Heart left ventricle (tissue), 16 donors: ENCODE results near the gene HSF2BP. TPM values are rescaled to one million over a fixed set of nuclear protein-coding genes. Genes with fewer than 3 reads are reported as not detected.
A peak's percentile ranks its signal among the peaks of the same experiment; 100 is the strongest.

ENCODE experiments used
- ATAC-seq, 4 donors: fragments of 200-7000 bp; cut with Tn5 transposase; one replicate each; pipeline ENCODE4 v1.9.1; 2020 to 2022; ENCODE audit warnings: moderate library complexity in 4 of 4, mild to moderate bottlenecking in 3 of 4, moderate number of reproducible peaks in 1 of 4
- DNase-seq, 5 donors: peaks; one replicate each; pipeline ENCODE4 v3.0.0-alpha.2; 2020
- H3K27ac ChIP-seq, 12 donors: fragments of 200-600 bp; sonication (generic) in 4 of 12; one replicate each; pipeline versions ENCODE4 v1.5.0 to v1.8.0; 2016 to 2022; ENCODE audit warnings: mild to moderate bottlenecking in 2 of 12
- H3K27me3 ChIP-seq, 9 donors: fragments of 200-600 bp; sonication (generic) in 2 of 9; one replicate each; pipeline versions ENCODE4 v1.5.1 to v1.8.0; 2016 to 2022; ENCODE audit warnings: mild to moderate bottlenecking in 3 of 9
- H3K36me3 ChIP-seq, 9 donors: fragments of 200-600 bp; sonication (generic) in 2 of 9; one replicate each; pipeline versions ENCODE4 v1.5.0 to v1.8.0; 2018 to 2022; ENCODE audit warnings: mild to moderate bottlenecking in 2 of 9
- H3K4me1 ChIP-seq, 12 donors: fragments of 200-600 bp; sonication (generic) in 4 of 12; one replicate each; pipeline versions ENCODE4 v1.5.0 to v1.8.0; 2016 to 2022; ENCODE audit warnings: mild to moderate bottlenecking in 3 of 12
- H3K4me3 ChIP-seq, 12 donors: fragments of 200-600 bp; sonication (generic) in 4 of 12; one replicate each; pipeline versions ENCODE4 v1.5.0 to v1.8.0; 2017 to 2022; ENCODE audit warnings: mild to moderate bottlenecking in 9 of 12, moderate library complexity in 4 of 12
- H3K9me3 ChIP-seq, 12 donors: fragments of 200-600 bp; sonication (generic) in 4 of 12; one replicate each; pipeline versions ENCODE4 v1.5.0 to v1.8.0; 2016 to 2022; ENCODE audit warnings: mild to moderate bottlenecking in 1 of 12
- CTCF ChIP-seq, 12 donors: fragments of 200-600 bp; sonication (generic) in 4 of 12; IDR thresholded peaks; one replicate each; pipeline versions ENCODE4 v1.5.0 to v1.8.0; 2018 to 2022; ENCODE audit warnings: antibody characterized with exemption in 12 of 12, mild to moderate bottlenecking in 5 of 12
- POLR2A ChIP-seq, 2 donors: fragments of 450-650 bp; IDR thresholded peaks; one replicate each; pipeline ENCODE4 v1.6.1; 2017; ENCODE audit warnings: antibody characterized with exemption in 2 of 2, mild to moderate bottlenecking in 2 of 2, moderate library complexity in 2 of 2
- WGBS, 4 donors: extraction: QIAGEN DNeasy Blood & Tissue Kit in 2 of 4; methylation state at CpG; one replicate each; pipeline versions ENCODE4 v1.1.5 to v1.1.7; 2013 to 2018; 5-methylcytosine and 5-hydroxymethylcytosine counted together
- intact Hi-C, 10 donors: fragments of 100-400 bp; cut with DNase I; formaldehyde crosslinking; loops; one replicate each; pipeline versions ENCODE4 v1.11.1 to v1.14.2; 2022
- polyA plus RNA-seq, 2 donors: library from polyadenylated mRNA; stranded (reverse); fragments of 200-250 nt; gene quantifications; one replicate each; pipeline ENCODE4 v1.2.3, GENCODE V29; 2013
- total RNA-seq, 9 donors: library from RNA; depleted of rRNA in 2 of 9; stranded (reverse); fragments of >200 nt in 2 of 9; fragmentation: NEBNext Ultra II Directional in 3 of 9; extraction: Animal tissue kit (Norgen Biotek cat#: 25700) in 3 of 9; gene quantifications; one replicate each; pipeline versions ENCODE4 v1.1.0 to v1.2.4, GENCODE V29; 2016 to 2023
- donor health status: ischemic (EF 13 %, LVEDD 7.1; RV severe dilation, severe dysfunction).
- donor health status: healthy with polysubstance abuse.
- donor health status: DM: no; HTN: yes; CAD: no.
- donor health status: DM: no; HTN: no; CAD: no.
- donor health status: ischemic (EF 25% LVEDD 6.9; RV normal size, moderate dysfunction).
- donor health status: ischemic (EF 25% LVEDD 5.7; RV mildly dilated, moderate dysfunction).
- donor health status: healthy.
- donor health status: DM: yes; HTN: yes; CAD: no.
- donor health status: ischemic (EF 35%, LVEDD 5.7; RV mildly dilated, moderate dysfunction).
- donor health status: nonischemic (EF 11% LVEDD 7.7; RV severe dilation, severe dysfunction).
- donor health status: DM: yes; HTN: yes; CAD: no.
- donor health status: PGD.
- donor health status: ischemic (EF 29% LVEDD 5.4; RV normal size, mild dysfunction).
- donor health status: nonischemic (EF 23%, LVEDD 6.1; RV moderate dilation, normal function).

The HSF2BP gene
- total and polyA plus RNA-seq, 11 donors, result 0.08 to 0.32 (median 0.19) TPM; not detected in 8

- Histone ChIP-seq H3K36me3 (peaks cover 0 to 61% (median 48%) of the 10 kb centered on the region in 9 donors), H3K4me3 (no peak overlapping the region), H3K27ac (no peak overlapping the region), H3K9me3 (peaks cover 0 to 7% (median 0%) of the 10 kb centered on the region in 12 donors), H3K27me3 (no peaks in the 10 kb centered on the region), H3K4me1 (peaks cover 0 to 9% (median 0%) of the 10 kb centered on the region in 12 donors)
- intact Hi-C loops, result loop anchor here in 2 of 10 donors (10.0 kb wide), 2 partner anchors 57 to 107 kb away; partner anchors contain the start of gene CSTB (in 1 of the 2)
- DNase-seq, result no peak
- TF ChIP-seq CTCF (IDR thresholded peaks at IDR 0.05), result no peak
- no peak for TF ChIP-seq POLR2A (IDR thresholded peaks at IDR 0.05)
- no peak for ATAC-seq
- 92 to 95% (median 93%) methylated on average over 7 of the region's 7 CpGs for WGBS, 4 donors
Measured at GRCh38 chr21:43667191-43667904, 8.1 kb upstream of the HSF2BP start.

DNA sequence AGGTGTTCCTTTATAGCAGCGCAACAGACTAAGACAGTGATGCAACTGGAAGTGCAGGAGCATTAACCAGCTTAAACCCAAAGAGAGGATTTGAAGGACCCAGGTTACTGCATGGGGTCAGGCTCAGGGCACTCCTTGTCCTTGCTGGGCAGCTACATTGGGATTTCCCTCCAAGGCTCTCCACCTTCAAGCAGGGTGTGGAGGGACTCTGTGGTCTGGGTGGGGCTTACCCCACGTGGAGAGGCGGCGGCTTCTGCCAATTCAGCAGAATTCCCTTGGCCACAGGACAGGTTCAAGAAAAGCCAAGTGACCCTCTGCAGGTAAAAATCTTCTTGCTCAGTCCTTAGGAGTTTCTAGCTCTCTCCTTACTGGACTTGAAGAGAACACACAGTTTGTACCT, 6.6 kb upstream of the HSF2BP start:
- Histone ChIP-seq H3K27me3 (no peaks in the 10 kb centered on the region), H3K4me3 (no peak overlapping the region), H3K4me1 (peaks cover 0 to 19% (median 6%) of the 10 kb centered on the region in 12 donors), H3K9me3 (peaks cover 0 to 7% (median 0%) of the 10 kb centered on the region in 12 donors), H3K27ac (no peak overlapping the region), H3K36me3 (peaks cover 0 to 56% (median 39%) of the 10 kb centered on the region in 9 donors)
- intact Hi-C loops, result loop anchor here in 2 of 10 donors (10.0 kb wide), 2 partner anchors 59 to 109 kb away; partner anchors contain the start of gene CSTB (in 1 of the 2)
- DNase-seq (no peak), ATAC-seq (peak in 1 of 4 donors; percentile 12)
- 91 to 100% (median 97%) methylated on average over 4 of the region's 4 CpGs for WGBS, 4 donors
- TF ChIP-seq POLR2A (IDR thresholded peaks at IDR 0.05) (no peak), CTCF (IDR thresholded peaks at IDR 0.05) (no peak)

DNA sequence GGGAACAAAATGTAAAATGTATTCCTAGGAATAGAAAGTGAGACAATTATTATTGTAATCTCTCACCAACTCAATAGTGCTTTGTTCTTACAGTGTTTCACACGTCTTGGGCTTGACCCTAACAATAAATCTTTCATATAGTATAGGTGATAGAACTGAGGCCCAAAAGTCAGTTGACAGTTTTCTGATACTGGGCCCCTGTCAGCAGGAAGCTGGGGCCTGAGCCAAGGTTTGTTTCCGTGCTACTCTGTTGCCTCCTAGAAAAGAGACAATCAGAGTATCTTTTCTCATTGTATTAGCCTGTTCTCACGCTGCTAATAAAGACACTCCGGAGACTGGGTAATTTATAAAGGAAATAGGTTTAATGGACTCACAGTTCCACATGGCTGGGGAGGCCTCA, 5.1 kb upstream of the HSF2BP start:
- intact Hi-C loops, result loop anchor here in 2 of 10 donors (10.0 kb wide), 2 partner anchors 60 to 110 kb away; partner anchors contain the start of gene CSTB (in 1 of the 2)
- H3K9me3 ChIP-seq, result peaks cover 0 to 7% (median 0%) of the 10 kb centered on the region in 12 donors
- DNase-seq (no peak), ATAC-seq (no peak)
- H3K27me3 ChIP-seq, result no peaks in the 10 kb centered on the region
- peaks cover 0 to 41% (median 25%) of the 10 kb centered on the region in 9 donors for H3K36me3 ChIP-seq
- 28 to 32% (median 29%) methylated on average over 4 of the region's 4 CpGs for WGBS, 4 donors
- H3K4me3 ChIP-seq, result no peak overlapping the region
- peaks cover 0 to 26% (median 14%) of the 10 kb centered on the region in 12 donors for H3K4me1 ChIP-seq
- TF ChIP-seq CTCF (IDR thresholded peaks at IDR 0.05), result no peak
- TF ChIP-seq POLR2A (IDR thresholded peaks at IDR 0.05), result no peak
- peak overlapping the region in 1 of 12 donors; percentile 13 for H3K27ac ChIP-seq

GRCh38 chr21:43663033-43663432, 3.7 kb upstream of the HSF2BP start:
- no peak overlapping the region for H3K4me3 ChIP-seq
- intact Hi-C loops, result loop anchor here in 2 of 10 donors (10.0 kb wide), 2 partner anchors 62 to 112 kb away; partner anchors contain the start of gene CSTB (in 1 of the 2)
- peaks cover 0 to 7% (median 0%) of the 10 kb centered on the region in 12 donors for H3K9me3 ChIP-seq
- DNase-seq, result no peak
- ATAC-seq, result no peak
- H3K27me3 ChIP-seq, result no peaks in the 10 kb centered on the region
- TF ChIP-seq CTCF (IDR thresholded peaks at IDR 0.05) (no peak), POLR2A (IDR thresholded peaks at IDR 0.05) (no peak)
- peaks cover 0 to 40% (median 25%) of the 10 kb centered on the region in 9 donors for H3K36me3 ChIP-seq
- 92 to 96% (median 93%) methylated on average over 9 of the region's 9 CpGs for WGBS, 4 donors
- no peak overlapping the region for H3K27ac ChIP-seq
- H3K4me1 ChIP-seq, result peaks cover 0 to 32% (median 20%) of the 10 kb centered on the region in 12 donors
